H9 (cell line): ENCODE results near the gene CRAMP1. TPM values are rescaled to one million over a fixed set of nuclear protein-coding genes. Genes with fewer than 3 reads are reported as not detected.

Source experiments
- DNase-seq: peaks from one replicate; pipeline ENCODE4 v3.0.0-alpha.2; 2017
- H2AFZ ChIP-seq: one replicate; pipeline ENCODE4 v1.6.1; 2013; ENCODE audit warnings: mild to moderate bottlenecking, low read length, control low read depth, moderate library complexity
- H2AK5ac ChIP-seq: 2 replicates; pipeline ENCODE4 v1.6.1; 2013; ENCODE audit warnings: low read length, control low read depth, mixed read lengths; ENCODE audit not compliant: insufficient read length
- H2BK120ac ChIP-seq: one replicate; pipeline ENCODE4 v1.6.1; 2013; ENCODE audit warnings: low read depth, mild to moderate bottlenecking, low read length, control low read depth, inconsistent platforms; ENCODE audit not compliant: poor library complexity, severe bottlenecking
- H2BK12ac ChIP-seq: 2 replicates; pipeline ENCODE4 v1.6.1; 2013; ENCODE audit warnings: low read length, control low read depth, mixed read lengths, low read depth; ENCODE audit not compliant: insufficient read length
- H2BK15ac ChIP-seq: 2 replicates; pipeline ENCODE4 v1.6.1; 2013; ENCODE audit warnings: low read depth, low read length, control low read depth
- H2BK20ac ChIP-seq: one replicate; pipeline ENCODE4 v1.6.1; 2013; ENCODE audit warnings: low read depth, mild to moderate bottlenecking, low read length, control low read depth, inconsistent platforms; ENCODE audit not compliant: poor library complexity, severe bottlenecking
- H2BK5ac ChIP-seq: 2 replicates; pipeline ENCODE4 v1.6.1; 2013; ENCODE audit warnings: low read length, control low read depth, mixed read lengths; ENCODE audit not compliant: insufficient read length
- H3K14ac ChIP-seq: 2 replicates; pipeline ENCODE4 v1.6.1; 2013; ENCODE audit warnings: low read length, control low read depth; ENCODE audit not compliant: insufficient read depth
- H3K18ac ChIP-seq: 2 replicates; pipeline ENCODE4 v1.6.1; 2013; ENCODE audit warnings: low read depth, mild to moderate bottlenecking, mixed read lengths, low read length, control low read depth; ENCODE audit not compliant: insufficient read length
- H3K23ac ChIP-seq: 2 replicates; pipeline ENCODE4 v1.6.1; 2013; ENCODE audit warnings: low read length, control low read depth, mixed read lengths, low read depth; ENCODE audit not compliant: insufficient read length
- H3K23me2 ChIP-seq: 2 replicates; pipeline ENCODE4 v1.6.1; 2013; ENCODE audit warnings: low read depth, mild to moderate bottlenecking, mixed read lengths, low read length, control low read depth; ENCODE audit not compliant: insufficient read length, poor library complexity, severe bottlenecking
- H3K27ac ChIP-seq: 2 replicates; pipeline ENCODE4 v1.5.1; 2013; ENCODE audit warnings: low read length, control low read depth, mixed read lengths, low read depth; ENCODE audit not compliant: insufficient read length
- H3K27me3 ChIP-seq: 2 replicates; pipeline ENCODE4 v1.6.1; 2013; ENCODE audit warnings: low read length, control low read depth, inconsistent platforms; ENCODE audit not compliant: insufficient read depth
- H3K4ac ChIP-seq: 2 replicates; pipeline ENCODE4 v1.6.1; 2013; ENCODE audit warnings: low read depth, mild to moderate bottlenecking, control low read depth, inconsistent platforms, low read length, moderate library complexity
- H3K4me1 ChIP-seq: 2 replicates; pipeline ENCODE4 v1.6.1; 2013; ENCODE audit warnings: low read length, control low read depth, inconsistent platforms; ENCODE audit not compliant: insufficient read depth
- H3K4me2 ChIP-seq: 2 replicates; pipeline ENCODE4 v1.6.1; 2013; ENCODE audit warnings: low read length, control low read depth, mixed read lengths; ENCODE audit not compliant: insufficient read length, insufficient read depth
- H3K56ac ChIP-seq: 2 replicates; pipeline ENCODE4 v1.6.1; 2013; ENCODE audit warnings: low read depth, mild to moderate bottlenecking, mixed read lengths, low read length, control low read depth; ENCODE audit not compliant: insufficient read length
- H3K79me1 ChIP-seq: 2 replicates; pipeline ENCODE4 v1.6.1; 2013; ENCODE audit warnings: low read depth, mild to moderate bottlenecking, moderate library complexity, low read length, control low read depth, inconsistent platforms; ENCODE audit not compliant: insufficient read depth, poor library complexity, severe bottlenecking
- H3K79me2 ChIP-seq: 2 replicates; pipeline ENCODE4 v1.6.1; 2013; ENCODE audit warnings: low read length, control low read depth, inconsistent platforms; ENCODE audit not compliant: insufficient read depth
- H3K9ac ChIP-seq: 2 replicates; pipeline ENCODE4 v1.6.1; 2013; ENCODE audit warnings: low read length, control low read depth, mixed read lengths; ENCODE audit not compliant: insufficient read length; ENCODE audit errors: extremely low read depth
- H3K9me3 ChIP-seq: one replicate; pipeline ENCODE4 v1.6.1; 2013; ENCODE audit warnings: low read depth, low read length, inconsistent platforms; ENCODE audit not compliant: control insufficient read depth
- H3T11ph ChIP-seq: one replicate; pipeline ENCODE4 v1.6.1; 2013; ENCODE audit warnings: mild to moderate bottlenecking, low read length, control low read depth, inconsistent platforms
- H4K20me1 ChIP-seq: one replicate; pipeline ENCODE4 v1.6.1; 2013; ENCODE audit not compliant: control insufficient read depth, insufficient read length, insufficient read depth
- H4K5ac ChIP-seq: 2 replicates; pipeline ENCODE4 v1.6.1; 2013; ENCODE audit warnings: low read depth, mild to moderate bottlenecking, mixed read lengths, low read length, control low read depth; ENCODE audit not compliant: insufficient read length
- H4K8ac ChIP-seq: replicated peaks from 2 replicates; pipeline ENCODE4 v1.6.1; 2013; ENCODE audit warnings: low read length, control low read depth, mixed read lengths, low read depth; ENCODE audit not compliant: insufficient read length
- H4K91ac ChIP-seq: 2 replicates; pipeline ENCODE4 v1.6.1; 2013; ENCODE audit warnings: low read depth, mild to moderate bottlenecking, moderate library complexity, mixed read lengths, low read length, control low read depth; ENCODE audit not compliant: insufficient read length
- H3K27ac Mint-ChIP-seq, 3 experiments: 2 replicates in 2 of 3; 3 replicates in 1 of 3; pipeline ENCODE4 v1.8.0; 2020 to 2021; ENCODE audit warnings: mixed read lengths in 3 of 3, mild to moderate bottlenecking in 1 of 3, moderate library complexity in 1 of 3
- H3K27me3 Mint-ChIP-seq: 2 replicates; pipeline ENCODE4 v1.8.0; 2021; ENCODE audit warnings: low read depth, mild to moderate bottlenecking, moderate library complexity, mixed read lengths
- H3K36me3 Mint-ChIP-seq, 3 experiments: 2 replicates in 2 of 3; 3 replicates in 1 of 3; pipeline ENCODE4 v1.8.0; 2020 to 2021; ENCODE audit warnings: low read depth in 3 of 3, mixed read lengths in 3 of 3; ENCODE audit not compliant: insufficient read depth in 1 of 3
- H3K4me1 Mint-ChIP-seq, 2 experiments: 2 replicates each; pipeline ENCODE4 v1.8.0; 2020; ENCODE audit warnings: mixed read lengths in 2 of 2
- H3K4me3 Mint-ChIP-seq, 2 experiments: 2 replicates in 1 of 2; 3 replicates in 1 of 2; pipeline ENCODE4 v1.8.0; 2020 to 2021; ENCODE audit warnings: mild to moderate bottlenecking in 2 of 2, mixed read lengths in 2 of 2, moderate library complexity in 1 of 2
- H3K9me3 Mint-ChIP-seq, 2 experiments: 2 replicates in 1 of 2; 3 replicates in 1 of 2; pipeline ENCODE4 v1.8.0; 2020; ENCODE audit warnings: mild to moderate bottlenecking in 2 of 2, mixed read lengths in 2 of 2, moderate library complexity in 1 of 2
- CTCF ChIP-seq: fragments of 200-600 bp; sonication (generic); conservative IDR thresholded peaks from 3 replicates; pipeline ENCODE4 v1.8.0; 2021; ENCODE audit warnings: antibody characterized with exemption, mild to moderate bottlenecking
- WGBS: extraction: QIAGEN DNeasy Blood & Tissue Kit; methylation state at CpG from one replicate; pipeline ENCODE4 v1.1.7; 2013; ENCODE audit warnings: missing lambda C conversion rate, low lambda C conversion rate, mixed read lengths; ENCODE audit not compliant: insufficient read length; ENCODE audit errors: extremely low coverage; 5-methylcytosine and 5-hydroxymethylcytosine counted together
- total RNA-seq: library from RNA; stranded (reverse); gene quantifications from 2 replicates; pipeline ENCODE4 v1.2.1, GENCODE V29; 2021

The CRAMP1 gene
- total RNA-seq, 1 experiment from 2014 or later, result 46.2 TPM

DNA sequence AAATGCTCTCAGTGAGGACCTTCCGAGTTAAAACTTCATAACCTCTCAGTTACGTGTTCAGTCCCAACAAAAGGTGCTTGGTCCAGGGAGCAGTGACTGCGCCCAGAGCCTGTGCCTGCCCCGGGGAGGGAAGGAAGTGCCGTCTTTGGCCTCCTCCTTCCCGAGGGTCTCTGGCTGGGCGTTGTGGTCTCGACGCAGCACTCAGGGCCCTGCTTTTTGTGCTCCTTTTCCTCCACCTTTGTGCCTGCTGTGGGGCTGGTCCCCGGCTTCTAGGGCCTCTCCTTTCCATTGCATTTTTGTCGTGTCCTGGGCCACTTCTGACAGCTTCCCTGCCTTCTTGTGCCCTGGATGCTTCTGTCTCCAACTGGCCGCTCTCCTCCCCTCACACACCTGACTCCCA, 29.1 kb downstream of the CRAMP1 start:
- H3K23me2 ChIP-seq, result no peaks in the 10 kb centered on the region
- H3K18ac ChIP-seq, result no peak overlapping the region
- H2BK5ac ChIP-seq, result no peak overlapping the region
- H3K9ac ChIP-seq, result no peak overlapping the region
- no peak overlapping the region for H2BK120ac ChIP-seq
- H3K27ac ChIP-seq, result no peak overlapping the region
- no peak overlapping the region for H3T11ph ChIP-seq
- H3K4ac ChIP-seq, result no peak overlapping the region
- no peaks in the 10 kb centered on the region for H3K4me1 ChIP-seq
- H2AK5ac ChIP-seq, result no peak overlapping the region
- H4K5ac ChIP-seq, result no peak overlapping the region
- no CpG with 5 or more reads among the region's 12 CpGs for WGBS
- H3K27ac Mint-ChIP-seq, result no peak overlapping the region
- H3K4me1 Mint-ChIP-seq, result peaks cover 0 to 8% of the 10 kb centered on the region in 2 experiments; a peak in 2 of 4 replicates
- no peaks in the 10 kb centered on the region for H3K9me3 Mint-ChIP-seq
- H3K4me3 Mint-ChIP-seq, result no peak overlapping the region
- H3K27me3 Mint-ChIP-seq, result no peaks in the 10 kb centered on the region
- no peaks in the 10 kb centered on the region for H3K79me1 ChIP-seq
- no peaks in the 10 kb centered on the region for H3K9me3 ChIP-seq
- H4K91ac ChIP-seq, result no peak overlapping the region
- DNase-seq, result no peak
- H3K79me2 ChIP-seq, result no peaks in the 10 kb centered on the region
- no peak overlapping the region for H4K8ac ChIP-seq
- no peak overlapping the region for H3K56ac ChIP-seq
- no peak overlapping the region for H3K14ac ChIP-seq
- no peaks in the 10 kb centered on the region for H4K20me1 ChIP-seq
- no peak overlapping the region for H2BK15ac ChIP-seq
- H3K27me3 ChIP-seq, result no peaks in the 10 kb centered on the region
- peaks cover 26 to 84% (median 66%) of the 10 kb centered on the region in 3 experiments for H3K36me3 Mint-ChIP-seq
- H2AFZ ChIP-seq, result no peak overlapping the region
- H2BK12ac ChIP-seq, result no peak overlapping the region
- no peak overlapping the region for H3K4me2 ChIP-seq
- H2BK20ac ChIP-seq, result no peak overlapping the region
- TF ChIP-seq CTCF, result no peak
- no peak overlapping the region for H3K23ac ChIP-seq
